DOHH2 (cell line): ENCODE data around the gene U2AF1.
"Not testable (repeated sequence)": the region's sequence is repeated elsewhere in the genome, so short reads cannot be mapped to it uniquely, and the experiment has no call there.

ENCODE experiments used
- EZH2phosphoT487 ChIP-seq: fragments of 200-600 bp; sonication (generic); IDR thresholded peaks from 2 replicates; pipeline ENCODE4 v1.6.1; 2017; ENCODE audit warnings: borderline replicate concordance, mild to moderate bottlenecking, antibody characterized with exemption, low read length, moderate library complexity, mixed read lengths
- TF ChIP-seq, protein P1 (sequence below): fragments of 200-600 bp; sonication (generic); IDR thresholded peaks from one replicate; pipeline ENCODE4 v1.5.1; 2014; ENCODE audit warnings: antibody characterized with exemption, mild to moderate bottlenecking, low read depth, low read length; ENCODE audit not compliant: poor library complexity, severe bottlenecking

DNA sequence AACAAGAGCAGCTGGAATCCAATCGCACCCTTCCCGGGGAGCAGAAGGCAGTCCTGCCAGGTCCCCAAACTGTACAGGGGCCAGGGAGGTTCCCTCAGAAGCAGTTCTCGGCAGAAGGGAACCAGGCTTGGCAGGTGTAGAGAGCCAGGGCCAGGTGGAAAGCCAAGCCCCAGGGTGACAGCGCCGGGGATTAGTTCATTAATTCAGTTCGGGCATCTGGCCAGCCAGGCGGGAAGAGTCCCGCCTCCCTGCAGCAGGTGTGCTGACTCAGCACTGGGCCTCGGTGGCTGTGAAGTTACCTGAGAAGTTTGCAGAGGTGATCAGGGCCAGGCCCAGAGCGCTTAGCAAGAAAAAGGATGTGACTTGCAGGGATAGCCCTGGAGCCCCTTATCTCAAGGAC is 37.7 kb downstream of the U2AF1 start:
- TF ChIP-seq, protein P1, sequence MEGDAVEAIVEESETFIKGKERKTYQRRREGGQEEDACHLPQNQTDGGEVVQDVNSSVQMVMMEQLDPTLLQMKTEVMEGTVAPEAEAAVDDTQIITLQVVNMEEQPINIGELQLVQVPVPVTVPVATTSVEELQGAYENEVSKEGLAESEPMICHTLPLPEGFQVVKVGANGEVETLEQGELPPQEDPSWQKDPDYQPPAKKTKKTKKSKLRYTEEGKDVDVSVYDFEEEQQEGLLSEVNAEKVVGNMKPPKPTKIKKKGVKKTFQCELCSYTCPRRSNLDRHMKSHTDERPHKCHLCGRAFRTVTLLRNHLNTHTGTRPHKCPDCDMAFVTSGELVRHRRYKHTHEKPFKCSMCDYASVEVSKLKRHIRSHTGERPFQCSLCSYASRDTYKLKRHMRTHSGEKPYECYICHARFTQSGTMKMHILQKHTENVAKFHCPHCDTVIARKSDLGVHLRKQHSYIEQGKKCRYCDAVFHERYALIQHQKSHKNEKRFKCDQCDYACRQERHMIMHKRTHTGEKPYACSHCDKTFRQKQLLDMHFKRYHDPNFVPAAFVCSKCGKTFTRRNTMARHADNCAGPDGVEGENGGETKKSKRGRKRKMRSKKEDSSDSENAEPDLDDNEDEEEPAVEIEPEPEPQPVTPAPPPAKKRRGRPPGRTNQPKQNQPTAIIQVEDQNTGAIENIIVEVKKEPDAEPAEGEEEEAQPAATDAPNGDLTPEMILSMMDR = not testable (repeated sequence)
- not testable (repeated sequence) for TF ChIP-seq EZH2phosphoT487
